Measurements from ENCODE around the gene MUS81. TPM values are rescaled to one million over a fixed set of nuclear protein-coding genes. Genes with fewer than 3 reads are reported as not detected.

Gene MUS81
- total RNA-seq, 1 donor from 2014 or later: 90.5 TPM

GRCh38 chr11:65912845-65913244 is 52.6 kb downstream of the MUS81 start:
- Mint-ChIP-seq H3K27ac (no peak overlapping the region), H3K4me1 (ENCODE audit: low read depth) (peaks cover 21% of the 10 kb centered on the region), H3K4me3 (ENCODE audit: low read depth) (no peak overlapping the region), H3K36me3 (ENCODE audit: low read depth) (peaks cover 10% of the 10 kb centered on the region), H3K27me3 (ENCODE audit: low read depth) (no peaks in the 10 kb centered on the region), H3K9me3 (no peaks in the 10 kb centered on the region)
- no peak for DNase-seq (ENCODE audit: low spot score)
- intact Hi-C loops (cut with micrococcal nuclease): no loop called here

GRCh38 chr11:65915101-65915820 is 55.0 kb downstream of the MUS81 start:
- intact Hi-C loops (cut with micrococcal nuclease): no loop called here

GRCh38 chr11:65915821-65916251 is 55.6 kb downstream of the MUS81 start:
- no peaks in the 10 kb centered on the region for H3K27me3 Mint-ChIP-seq (ENCODE audit: low read depth)
- H3K9me3 Mint-ChIP-seq: no peaks in the 10 kb centered on the region
- intact Hi-C loops (cut with micrococcal nuclease): no loop called here
- no peak for DNase-seq (ENCODE audit: low spot score)
- no peak overlapping the region for H3K27ac Mint-ChIP-seq
- H3K36me3 Mint-ChIP-seq (ENCODE audit: low read depth): peaks cover 18% of the 10 kb centered on the region
- peaks cover 19% of the 10 kb centered on the region for H3K4me1 Mint-ChIP-seq (ENCODE audit: low read depth)
- no peak overlapping the region for H3K4me3 Mint-ChIP-seq (ENCODE audit: low read depth)

More at GRCh38 chr11:65915101-65915820, 55.0 kb downstream of the MUS81 start:
- Mint-ChIP-seq H3K4me1 (ENCODE audit: low read depth) (peaks cover 17% of the 10 kb centered on the region), H3K27me3 (ENCODE audit: low read depth) (no peaks in the 10 kb centered on the region), H3K9me3 (no peaks in the 10 kb centered on the region), H3K36me3 (ENCODE audit: low read depth) (peaks cover 16% of the 10 kb centered on the region), H3K4me3 (ENCODE audit: low read depth) (no peak overlapping the region), H3K27ac (no peak overlapping the region)
- no peak for DNase-seq (ENCODE audit: low spot score)

Other genes starting within 250 kb of the MUS81 start
- 84.6 and 88.6 TPM in 2 replicates for gene MAP3K11, start 246.2 kb upstream of the MUS81 start, total RNA-seq
- 40.1 and 43.6 TPM in 2 replicates for gene PCNX3, start 244.7 kb upstream of the MUS81 start, total RNA-seq
- gene SIPA1, start 222.3 kb upstream of the MUS81 start, total RNA-seq: 128 and 135 TPM in 2 replicates
- gene RELA, start 197.5 kb upstream of the MUS81 start, total RNA-seq: 86.9 and 89.3 TPM in 2 replicates
- 76.3 and 79.4 TPM in 2 replicates for gene KAT5, start 148.2 kb upstream of the MUS81 start, total RNA-seq
- gene RNASEH2C, start 139.6 kb upstream of the MUS81 start, total RNA-seq: 85.0 and 94.0 TPM in 2 replicates
- gene AP5B1, start 79.5 kb upstream of the MUS81 start, total RNA-seq: 24.6 and 24.9 TPM in 2 replicates
- gene OVOL1, start 73.4 kb upstream of the MUS81 start, total RNA-seq: 0.16 TPM in 2 replicates
- gene SNX32, start 26.5 kb upstream of the MUS81 start, total RNA-seq: 0.64 and 0.96 TPM in 2 replicates
- gene CFL1, start 2.3 kb upstream of the MUS81 start, total RNA-seq: 1,155 and 1,184 TPM in 2 replicates
- gene EFEMP2, start 12.4 kb downstream of the MUS81 start, total RNA-seq: 8.8 and 9.2 TPM in 2 replicates
- 10.0 and 10.3 TPM in 2 replicates for gene CTSW, start 19.4 kb downstream of the MUS81 start, total RNA-seq
- gene FIBP, start 28.0 kb downstream of the MUS81 start, total RNA-seq: 95.4 and 99.8 TPM in 2 replicates
- 53.2 and 55.2 TPM in 2 replicates for gene CCDC85B, start 30.2 kb downstream of the MUS81 start, total RNA-seq
- 24.0 and 25.9 TPM in 2 replicates for gene FOSL1, start 40.0 kb downstream of the MUS81 start, total RNA-seq
- gene C11orf68, start 58.6 kb downstream of the MUS81 start, total RNA-seq: 23.7 and 23.8 TPM in 2 replicates
- 116 and 118 TPM in 2 replicates for gene DRAP1, start 59.0 kb downstream of the MUS81 start, total RNA-seq
- not detected in 2 replicates for gene TSGA10IP, start 85.0 kb downstream of the MUS81 start, total RNA-seq
- 81.7 and 98.5 TPM in 2 replicates for gene SART1, start 101.3 kb downstream of the MUS81 start, total RNA-seq
- 64.5 and 65.2 TPM in 2 replicates for gene EIF1AD, start 141.7 kb downstream of the MUS81 start, total RNA-seq
- gene BANF1, start 142.1 kb downstream of the MUS81 start, total RNA-seq: 272 and 281 TPM in 2 replicates
- gene CST6, start 151.6 kb downstream of the MUS81 start, total RNA-seq: 0.69 and 0.75 TPM in 2 replicates
- 0.46 and 0.78 TPM in 2 replicates for gene CATSPER1, start 166.0 kb downstream of the MUS81 start, total RNA-seq
- gene GAL3ST3, start 188.7 kb downstream of the MUS81 start, total RNA-seq: 0.18 TPM in 1 of 2 replicates, not detected in the other
- 252 and 268 TPM in 2 replicates for gene SF3B2, start 191.9 kb downstream of the MUS81 start, total RNA-seq
- 75.6 and 83.7 TPM in 2 replicates for gene PACS1, start 209.8 kb downstream of the MUS81 start, total RNA-seq

All from activated T-helper 2 cell treated with anti-CD3 and anti-CD28 coated beads, Interferon-gamma antibody, Interleukin-2, Interleukin-4, amounts not matched to agents 10 μg/mL and 5 μg/mL and 100 μg/mL, durations not matched to agents 14 hours and 24 hours and 36 hours (primary cell).